G401.6 (cell line): ENCODE measurements around the gene DOLPP1.
"Not testable (repeated sequence)": the region's sequence is repeated elsewhere in the genome, so short reads cannot be mapped to it uniquely, and the experiment has no call there.

ENCODE experiments used
- FAIRE-seq: peaks from 2 replicates; lab custom pipeline; 2012; peaks lifted over from hg19 to GRCh38; lab: Jason Lieb, UNC

Gene DOLPP1

GRCh38 chr9:129111528-129112151 lies 30.7 kb downstream of the DOLPP1 start:
- FAIRE-seq: no peak

GRCh38 chr9:129112526-129112925 lies 31.6 kb downstream of the DOLPP1 start:
- not testable (repeated sequence) for FAIRE-seq

- no peak for FAIRE-seq
Measured at GRCh38 chr9:129113645-129114304, 32.9 kb downstream of the DOLPP1 start.

GRCh38 chr9:129118799-129119198 lies 37.9 kb downstream of the DOLPP1 start:
- no peak for FAIRE-seq

GRCh38 chr9:129121483-129121882 lies 40.6 kb downstream of the DOLPP1 start:
- no peak for FAIRE-seq

- FAIRE-seq: no peak
Measured at GRCh38 chr9:129122133-129122532, 41.2 kb downstream of the DOLPP1 start.

GRCh38 chr9:129122976-129123375 lies 42.1 kb downstream of the DOLPP1 start:
- not testable (repeated sequence) for FAIRE-seq

GRCh38 chr9:129124506-129125069 lies 43.7 kb downstream of the DOLPP1 start:
- FAIRE-seq: no peak

- no peak for FAIRE-seq
Measured at GRCh38 chr9:129125478-129125877, 44.6 kb downstream of the DOLPP1 start.

- FAIRE-seq: no peak
Measured at GRCh38 chr9:129126749-129127618, 46.1 kb downstream of the DOLPP1 start.

- FAIRE-seq: no peak
Measured at GRCh38 chr9:129128689-129129088, 47.8 kb downstream of the DOLPP1 start.

- FAIRE-seq: not testable (repeated sequence)
Measured at GRCh38 chr9:129130271-129130670, 49.4 kb downstream of the DOLPP1 start.

- FAIRE-seq: no peak
Measured at GRCh38 chr9:129130791-129131190, 49.9 kb downstream of the DOLPP1 start.

- peak; percentile 60 for FAIRE-seq
Measured at GRCh38 chr9:129131300-129132145, 50.6 kb downstream of the DOLPP1 start.

- no peak for FAIRE-seq
Measured at GRCh38 chr9:129133082-129133481, 52.2 kb downstream of the DOLPP1 start.

GRCh38 chr9:129135476-129135875 lies 54.6 kb downstream of the DOLPP1 start:
- no peak for FAIRE-seq

GRCh38 chr9:129136446-129137035 lies 55.6 kb downstream of the DOLPP1 start:
- FAIRE-seq: no peak

- FAIRE-seq: no peak
Measured at GRCh38 chr9:129137292-129138143, 56.6 kb downstream of the DOLPP1 start.

GRCh38 chr9:129138144-129138462 lies 57.2 kb downstream of the DOLPP1 start:
- FAIRE-seq: no peak

GRCh38 chr9:129138476-129139232 lies 57.7 kb downstream of the DOLPP1 start:
- no peak for FAIRE-seq
